NK-92 (cell line): ENCODE measurements around the gene MPHOSPH6.
"Not testable (repeated sequence)": the region's sequence is repeated elsewhere in the genome, so short reads cannot be mapped to it uniquely, and the experiment has no call there.

ENCODE experiments used
- DNase-seq: peaks from one replicate; lab custom pipeline; 2025; ENCODE audit not compliant: unreplicated experiment; lab: John Stamatoyannopoulos, UW

MPHOSPH6 gene, protein sequence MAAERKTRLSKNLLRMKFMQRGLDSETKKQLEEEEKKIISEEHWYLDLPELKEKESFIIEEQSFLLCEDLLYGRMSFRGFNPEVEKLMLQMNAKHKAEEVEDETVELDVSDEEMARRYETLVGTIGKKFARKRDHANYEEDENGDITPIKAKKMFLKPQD

DNA sequence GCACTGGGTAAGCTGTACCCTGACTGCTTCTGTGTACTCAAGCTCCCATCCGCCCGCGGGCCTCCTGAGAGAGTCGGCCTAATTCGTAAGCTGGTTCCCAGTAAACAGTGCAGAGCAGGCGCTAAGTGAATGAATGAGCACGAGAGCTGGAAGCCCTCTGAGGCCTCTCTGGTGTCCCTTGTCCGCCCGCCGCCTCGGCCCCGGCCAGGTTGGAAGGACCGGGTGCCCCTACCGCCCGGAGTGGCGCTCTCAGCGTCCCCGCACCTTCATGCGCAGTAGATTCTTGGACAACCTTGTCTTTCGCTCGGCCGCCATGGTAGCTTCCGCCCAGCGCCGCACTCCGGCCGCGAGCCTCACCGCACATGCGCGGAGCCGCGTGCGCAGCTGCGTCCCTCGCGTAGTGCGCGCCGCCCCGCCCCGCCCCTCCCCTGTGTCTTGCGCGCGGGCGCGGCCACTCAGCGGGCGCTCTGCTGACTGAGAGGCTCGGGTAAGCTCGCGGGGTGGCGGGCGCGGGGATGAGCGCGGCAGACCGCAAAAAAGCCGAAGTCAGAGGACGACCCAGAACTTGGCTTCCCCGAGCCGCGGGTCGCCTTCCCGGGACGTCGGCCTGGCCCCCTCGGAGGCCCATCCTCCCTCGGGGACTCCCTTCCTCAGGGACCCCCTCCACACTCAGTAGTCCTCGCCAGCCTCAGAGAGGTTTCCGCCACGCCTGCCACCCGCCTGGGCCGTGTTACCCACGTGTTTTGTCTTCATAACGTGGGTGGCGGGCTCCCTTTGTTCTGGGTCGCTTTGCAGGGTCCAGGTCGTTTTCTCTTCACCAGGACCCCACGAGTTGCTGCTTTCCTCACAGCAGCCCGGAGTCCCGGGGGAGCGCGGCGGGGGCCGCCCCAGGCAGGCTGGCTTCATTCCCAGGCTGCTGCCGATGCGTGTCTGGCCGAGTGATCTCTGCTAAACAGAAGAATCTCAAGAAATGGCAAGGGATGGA lies at the start of gene MPHOSPH6:
TSS of gene MPHOSPH6 (minus strand) at position 364 of the 985 bp plus-strand sequence. CDS start at position 315, 49 bp downstream.
- DNase-seq: peak; percentile 20

DNA sequence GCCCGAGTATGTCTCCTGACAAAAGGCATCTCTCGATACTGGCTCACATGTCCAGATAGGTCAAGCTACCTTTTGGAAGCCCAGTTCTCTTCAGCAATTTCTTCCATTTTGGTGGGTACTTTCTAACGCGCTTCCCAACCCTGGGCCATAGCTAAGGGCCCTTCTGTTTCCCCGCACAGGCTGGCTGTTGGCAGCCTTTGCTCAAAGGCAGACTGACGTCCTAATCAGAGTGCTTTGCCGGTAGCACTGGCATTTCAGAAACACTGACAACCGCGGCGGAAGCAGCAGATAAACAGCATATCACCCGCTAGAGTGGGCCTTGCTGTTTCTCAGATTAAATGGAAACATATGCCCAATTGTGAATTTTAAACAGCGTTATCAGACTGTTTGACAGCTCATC lies 49.3 kb upstream of the MPHOSPH6 start:
- no peak for DNase-seq

DNA sequence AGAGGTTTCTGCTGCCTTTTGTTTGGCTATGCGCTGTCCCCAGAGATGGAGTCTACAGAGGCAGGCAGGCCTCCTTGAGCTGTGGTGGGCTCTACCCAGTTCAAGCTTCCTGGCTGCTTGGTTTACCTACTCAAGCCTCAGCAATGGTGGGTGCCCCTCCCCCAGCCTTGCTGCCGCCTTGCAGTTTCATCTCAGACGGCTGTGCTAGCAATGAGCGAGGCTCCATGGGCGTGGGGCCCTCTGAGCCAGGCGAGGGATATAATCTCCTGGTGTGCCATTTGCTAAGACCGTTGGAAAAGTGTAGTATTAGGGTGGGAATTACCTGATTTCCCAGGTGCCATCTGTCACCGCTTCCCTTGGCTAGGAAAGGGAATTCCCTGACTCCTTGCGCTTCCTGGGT lies 39.3 kb upstream of the MPHOSPH6 start:
- not testable (repeated sequence) for DNase-seq

DNA sequence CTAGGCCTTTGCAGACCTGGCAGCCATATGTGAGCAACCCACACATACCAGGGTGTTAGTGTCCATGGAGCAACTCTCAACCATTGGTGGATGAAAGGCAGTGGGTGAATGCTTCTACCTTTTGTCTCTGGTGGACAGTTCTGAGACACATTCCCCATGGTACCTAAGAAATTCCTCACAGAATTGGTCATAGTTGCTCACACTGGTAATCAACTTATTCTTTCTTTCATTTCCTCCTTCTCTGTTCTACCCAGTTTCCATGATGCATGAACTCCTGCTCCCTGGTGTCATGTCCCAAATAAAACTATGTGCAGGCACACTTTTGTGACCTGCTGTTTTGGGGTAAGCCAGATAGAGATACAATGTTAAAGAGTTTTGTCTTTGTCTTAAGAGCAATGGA lies 33.2 kb upstream of the MPHOSPH6 start:
- DNase-seq: no peak

DNA sequence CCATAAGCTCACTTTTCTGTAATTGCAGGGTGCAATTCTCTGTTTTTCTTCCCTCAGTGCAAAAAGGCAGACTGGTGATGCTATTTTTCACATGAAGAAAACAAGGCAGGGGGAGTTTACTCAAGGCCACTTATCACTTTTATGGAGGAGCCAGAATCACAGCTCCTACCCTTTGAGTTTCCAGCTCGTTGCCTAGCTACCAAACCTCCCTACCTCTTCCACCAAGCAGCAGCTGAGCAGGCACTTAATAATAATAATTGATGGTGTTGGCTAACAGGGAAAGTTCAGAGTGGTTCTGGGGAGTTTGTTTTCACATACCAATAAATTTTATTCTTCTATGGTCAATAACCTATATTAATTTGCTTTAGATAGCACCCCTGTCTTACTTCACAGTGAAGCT lies 31.9 kb upstream of the MPHOSPH6 start:
- no peak for DNase-seq

DNA sequence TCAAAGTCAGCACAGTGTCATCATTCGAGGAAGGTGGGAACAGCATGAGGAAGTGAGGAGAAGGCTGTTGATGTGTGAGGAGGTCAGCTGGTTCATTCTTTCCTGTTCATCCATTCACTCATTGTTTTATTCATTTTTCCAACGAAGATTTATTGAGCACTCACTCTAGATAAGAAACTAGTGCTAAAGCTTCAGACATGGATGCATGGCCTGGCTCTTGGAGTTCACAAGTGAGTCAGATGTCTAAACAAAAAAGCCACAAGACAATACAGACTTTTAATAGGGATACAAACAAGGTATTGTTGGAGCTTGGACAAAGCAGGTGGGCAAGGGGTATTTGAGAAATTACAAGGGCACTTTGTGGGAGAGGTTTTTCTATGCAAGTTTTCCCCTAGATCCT lies 31.3 kb upstream of the MPHOSPH6 start:
- DNase-seq: no peak

DNA sequence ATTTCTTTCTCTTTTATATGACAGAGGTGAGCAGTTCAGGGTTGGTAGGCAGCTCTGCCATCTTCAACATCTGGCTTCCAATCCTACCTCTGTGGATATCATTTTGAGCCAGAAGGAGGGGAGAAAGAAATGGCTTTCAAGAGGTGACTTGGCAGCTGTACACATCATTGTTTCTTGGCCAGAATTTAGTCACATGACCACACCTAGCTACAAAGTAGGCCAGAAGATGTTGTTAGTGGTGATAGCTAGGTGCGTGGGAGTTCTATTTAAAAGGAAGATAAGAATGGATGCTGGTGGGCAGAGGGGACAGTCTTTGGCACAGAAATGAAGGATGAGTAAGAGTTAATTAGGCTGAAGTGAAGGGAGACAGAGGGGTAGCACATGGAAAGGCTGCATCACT lies 29.2 kb upstream of the MPHOSPH6 start:
- no peak for DNase-seq

DNA sequence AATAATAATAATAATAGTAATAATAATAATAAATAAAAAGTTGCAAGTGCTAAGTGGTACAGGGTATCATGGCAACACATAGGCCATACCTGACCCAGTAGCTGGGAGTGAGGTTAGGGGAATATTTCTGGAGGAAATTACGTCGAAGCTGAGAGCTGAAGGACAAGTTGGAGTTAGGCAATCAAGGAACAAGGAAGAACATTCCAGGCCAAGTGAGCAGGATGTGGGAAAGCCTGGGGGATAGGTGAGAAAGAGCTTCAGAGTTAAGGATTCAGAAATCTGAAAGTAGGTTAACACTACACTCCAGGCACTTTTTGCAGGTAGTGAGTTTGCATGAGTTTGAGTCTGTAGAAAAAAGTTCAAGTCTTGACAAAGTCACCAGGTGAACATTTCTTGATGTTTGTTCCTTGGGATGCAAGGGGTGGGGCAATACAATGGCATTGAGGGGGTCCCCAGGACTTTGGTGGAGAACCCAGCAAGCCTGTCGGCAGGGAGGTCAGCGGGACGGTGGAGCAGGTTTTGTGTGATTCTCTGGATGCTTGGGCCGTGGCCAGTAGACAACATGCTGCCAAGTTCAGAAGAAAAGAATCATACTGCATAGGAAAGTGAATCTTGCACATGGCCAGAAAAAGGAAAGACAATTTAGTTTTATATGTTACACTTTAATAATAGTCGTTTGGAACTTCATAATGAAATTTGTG lies 27.7 kb upstream of the MPHOSPH6 start:
- DNase-seq: no peak

DNA sequence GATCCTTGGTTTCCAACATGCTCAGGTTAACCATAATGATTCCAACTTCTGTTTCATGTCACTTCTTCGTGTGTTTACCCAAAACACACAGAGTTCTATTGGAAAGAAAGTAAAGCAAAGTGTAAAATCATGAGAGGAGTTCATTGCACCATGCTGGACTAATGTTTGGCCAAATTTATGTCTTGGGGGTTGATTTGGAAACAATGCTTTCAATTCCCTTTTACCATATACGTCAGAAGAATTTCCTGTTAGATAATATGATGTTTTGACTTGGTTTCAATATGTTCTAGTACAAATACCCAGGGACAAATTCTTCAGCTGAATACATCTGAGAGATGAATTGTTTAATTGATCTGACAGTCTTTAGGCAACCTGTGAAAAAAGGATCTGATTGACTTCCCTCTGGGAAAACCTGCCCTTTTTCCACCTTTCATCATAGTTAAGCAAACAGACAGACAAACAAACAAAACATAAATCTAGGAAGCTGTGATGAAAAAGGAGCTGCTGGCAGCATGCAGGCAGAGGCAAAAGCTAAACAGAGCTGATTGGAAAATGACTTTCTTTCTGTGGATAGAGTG lies 26.0 kb upstream of the MPHOSPH6 start:
- DNase-seq: no peak

DNA sequence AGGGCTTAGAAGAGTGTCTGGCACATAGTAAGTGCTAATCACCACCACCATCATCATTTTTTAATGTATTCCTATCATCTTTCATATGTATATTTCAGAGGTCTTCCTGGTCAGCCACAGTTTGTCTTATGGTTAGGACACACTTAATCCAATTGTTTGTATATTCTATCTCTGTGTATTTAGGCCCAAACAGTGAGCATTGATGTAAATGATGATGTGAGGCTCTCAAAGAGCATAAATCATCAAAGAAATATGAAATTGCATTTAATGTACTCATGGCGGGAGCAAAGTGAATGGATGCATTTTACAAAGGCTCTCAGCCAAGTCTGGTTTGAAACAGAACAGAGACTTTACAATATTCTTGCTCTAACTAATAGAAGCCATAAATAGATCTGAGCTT lies 24.1 kb upstream of the MPHOSPH6 start:
- DNase-seq: no peak

DNA sequence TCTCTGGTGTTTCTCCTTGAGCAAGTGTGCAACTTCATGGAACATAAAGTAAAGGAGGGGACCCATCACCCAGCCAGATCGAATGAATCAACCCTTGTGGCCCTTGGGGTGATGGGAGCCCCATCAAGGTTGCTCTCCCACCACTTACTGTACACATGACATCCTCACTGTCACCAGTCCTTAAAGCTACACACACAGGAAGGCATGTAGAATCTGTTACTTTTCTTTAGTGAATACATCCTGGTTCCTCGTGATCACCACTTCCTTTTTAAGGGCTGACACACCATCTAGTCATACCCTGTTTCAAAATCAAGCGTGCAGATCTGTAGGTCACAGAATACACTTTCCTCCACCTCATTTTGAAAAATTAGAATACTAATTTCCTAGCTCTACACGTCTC lies 22.6 kb upstream of the MPHOSPH6 start:
- DNase-seq: no peak

DNA sequence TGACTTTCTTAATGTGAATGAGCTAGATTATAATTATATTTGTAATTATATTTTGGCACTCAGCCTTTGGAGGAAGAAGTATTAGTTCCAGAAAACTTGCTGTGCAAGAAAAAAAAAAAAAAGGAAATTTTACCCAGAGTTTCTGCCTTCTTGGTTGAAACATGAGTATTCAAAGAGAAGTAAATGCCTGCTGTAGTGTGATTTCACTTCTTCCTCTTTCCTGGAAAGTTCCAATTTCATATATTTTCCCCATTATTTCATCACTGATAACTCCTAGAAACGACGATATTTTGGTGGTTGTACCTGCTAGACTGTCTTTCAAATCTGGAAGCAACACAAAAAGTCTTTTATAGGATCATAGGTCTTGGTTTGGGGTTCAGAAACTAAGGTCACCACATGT lies 20.4 kb upstream of the MPHOSPH6 start:
- no peak for DNase-seq

DNA sequence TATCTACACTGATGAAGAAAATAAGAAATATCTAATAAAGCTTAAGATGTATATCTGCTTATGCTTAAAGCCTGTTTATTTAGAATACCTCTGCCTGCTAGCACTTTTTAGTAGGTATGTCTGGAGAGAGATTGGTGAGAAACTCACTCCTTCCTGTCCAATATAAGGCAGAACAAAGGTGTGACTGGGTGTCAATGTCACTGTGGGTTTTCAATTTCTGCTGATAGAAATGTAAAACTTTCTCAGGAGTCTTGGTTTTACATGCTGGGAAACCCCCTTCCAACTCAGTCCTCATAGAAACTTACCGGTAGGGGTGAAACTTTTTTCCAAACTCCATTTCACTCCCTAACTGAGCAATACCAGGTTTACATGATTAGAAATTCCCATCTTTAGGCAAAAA lies 17.8 kb upstream of the MPHOSPH6 start:
- DNase-seq: no peak

DNA sequence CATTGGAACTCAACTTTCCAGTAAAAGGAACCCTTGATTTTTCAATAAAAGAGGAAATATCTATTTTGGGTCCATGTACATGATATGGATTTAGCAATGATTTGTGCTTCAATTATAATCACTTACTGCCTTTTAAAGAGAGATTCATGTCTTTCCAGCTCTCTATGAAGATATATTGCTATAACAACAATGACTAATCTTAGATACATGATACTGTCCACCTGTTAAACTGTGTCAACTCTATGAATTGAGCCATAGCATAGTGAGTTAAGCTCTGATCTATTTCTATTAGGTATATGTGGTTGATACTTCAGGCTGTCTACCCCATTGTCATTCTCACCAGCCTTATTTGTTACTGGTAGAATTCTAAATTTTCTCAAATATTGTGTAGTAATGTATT lies 15.0 kb upstream of the MPHOSPH6 start:
- DNase-seq: no peak

DNA sequence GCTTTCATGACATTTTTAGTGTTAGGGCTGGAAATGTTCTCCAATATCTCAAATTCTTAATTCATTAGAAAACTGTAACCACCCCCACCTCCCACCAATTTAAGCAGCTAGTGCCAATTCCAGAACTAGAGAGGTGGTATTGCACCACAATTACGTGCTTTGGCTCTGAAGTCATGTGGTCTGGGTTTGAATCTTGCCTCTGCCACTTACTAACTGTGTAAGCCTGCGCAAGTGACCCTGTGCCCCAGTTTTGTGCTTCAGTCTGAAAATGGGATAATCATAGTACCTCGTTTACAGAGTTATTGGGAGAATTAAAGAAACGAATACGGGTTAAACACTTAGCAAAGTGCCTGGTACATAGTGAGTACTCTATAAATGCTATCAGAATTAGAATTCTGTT lies 14.2 kb upstream of the MPHOSPH6 start:
- DNase-seq: no peak

DNA sequence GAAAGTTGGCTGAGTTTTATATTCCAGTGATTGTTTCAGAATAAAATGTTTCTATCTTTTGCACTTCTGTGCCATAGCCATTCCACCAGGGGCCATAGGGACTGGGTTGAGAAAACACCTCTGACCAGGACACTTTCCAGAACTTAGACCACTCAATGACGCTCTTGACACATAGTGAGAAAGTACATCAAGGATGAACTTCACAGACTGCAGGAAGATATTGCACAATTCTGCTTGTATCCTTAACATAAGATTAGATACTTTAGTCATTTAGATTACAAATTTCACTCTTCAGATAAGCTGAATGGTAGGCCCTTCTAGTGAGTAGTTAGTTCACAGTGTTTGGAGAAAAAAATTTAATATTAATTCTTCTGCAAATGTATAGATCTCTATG lies 13.0 kb upstream of the MPHOSPH6 start:
- no peak for DNase-seq

DNA sequence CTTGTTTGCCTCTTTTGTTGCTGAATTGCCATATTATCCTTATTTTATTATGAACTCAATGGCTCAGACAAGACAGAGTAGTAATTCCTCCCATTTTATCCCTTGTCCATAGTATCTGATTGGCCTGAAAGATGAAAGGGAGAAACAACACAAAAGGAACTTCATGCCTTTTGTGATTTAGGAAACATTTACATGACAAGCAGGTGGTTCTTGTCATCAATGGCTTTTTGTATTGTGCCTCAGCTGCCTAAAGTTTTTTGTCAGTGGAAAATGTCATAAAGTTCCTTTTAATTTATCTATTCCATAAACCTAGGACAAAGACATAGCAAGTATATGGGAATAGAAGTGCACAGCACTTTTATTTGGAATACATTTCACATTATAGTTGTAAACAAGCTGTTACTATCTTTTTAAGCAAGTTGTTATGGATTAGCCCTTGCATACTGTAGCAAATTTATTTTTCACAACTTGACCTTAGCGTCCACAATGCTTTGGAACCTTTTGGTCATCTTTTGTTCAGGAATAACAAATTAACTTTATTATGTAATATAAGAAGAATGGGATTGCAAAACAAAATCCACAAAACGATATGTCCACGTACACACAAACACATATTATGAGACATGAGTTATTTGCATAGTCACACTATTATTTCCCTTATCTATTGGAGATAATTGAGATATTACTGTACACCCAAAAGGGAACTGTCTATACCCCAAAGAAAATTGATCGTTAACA lies 12.4 kb upstream of the MPHOSPH6 start:
- DNase-seq: no peak

DNA sequence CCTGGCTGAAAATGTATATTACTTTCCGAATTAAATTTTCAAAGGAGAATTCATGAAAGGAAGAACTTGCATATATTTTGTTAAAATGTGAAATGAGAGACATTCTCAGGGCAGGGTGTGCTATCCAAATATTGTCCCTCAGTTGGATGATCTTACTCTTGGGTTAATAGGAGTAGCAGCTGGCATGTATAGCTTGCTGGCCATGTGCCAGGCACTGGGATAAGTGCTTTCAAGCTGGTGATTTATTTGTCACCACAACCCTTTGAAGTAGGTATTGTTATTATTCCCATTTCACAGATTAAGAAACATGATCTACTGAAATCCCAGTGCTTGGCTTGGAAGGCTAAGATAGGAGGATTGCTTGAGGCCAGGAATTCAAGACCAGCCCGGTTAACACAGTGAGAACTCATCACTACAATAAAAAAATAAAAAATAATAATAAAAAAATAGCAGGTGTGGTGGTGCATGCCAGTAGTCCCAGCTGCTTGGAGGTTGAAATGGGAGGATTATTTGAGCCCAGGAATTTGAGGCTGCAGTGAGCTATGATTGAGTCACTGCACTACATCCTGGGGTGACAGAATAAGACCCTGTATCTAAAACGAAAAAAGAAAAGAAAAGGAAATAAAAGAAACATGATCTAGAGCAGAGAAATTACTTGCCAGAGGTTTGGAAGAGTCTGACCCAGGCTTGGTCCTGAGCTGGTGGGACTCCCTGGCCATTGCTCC lies 11.6 kb upstream of the MPHOSPH6 start:
- DNase-seq: no peak

DNA sequence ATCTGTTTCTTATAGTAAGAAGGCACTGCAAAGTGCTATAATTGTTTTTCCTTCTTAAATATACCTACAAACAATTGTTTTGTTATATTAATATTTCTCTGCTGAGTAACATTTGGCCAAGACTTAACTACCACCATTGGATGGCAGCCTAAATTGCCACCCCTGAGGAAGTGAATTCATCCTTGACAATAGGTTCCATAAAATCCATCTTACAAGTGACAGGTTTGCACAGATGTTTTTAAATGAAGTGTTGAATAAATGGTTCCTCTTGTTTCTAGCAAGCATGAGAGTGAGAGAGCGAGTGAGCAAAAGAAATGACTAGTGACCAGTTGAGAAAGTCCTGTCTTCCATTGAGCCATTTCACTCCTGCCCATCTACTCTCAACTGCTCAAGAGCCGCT lies 8.3 kb upstream of the MPHOSPH6 start:
- no peak for DNase-seq

DNA sequence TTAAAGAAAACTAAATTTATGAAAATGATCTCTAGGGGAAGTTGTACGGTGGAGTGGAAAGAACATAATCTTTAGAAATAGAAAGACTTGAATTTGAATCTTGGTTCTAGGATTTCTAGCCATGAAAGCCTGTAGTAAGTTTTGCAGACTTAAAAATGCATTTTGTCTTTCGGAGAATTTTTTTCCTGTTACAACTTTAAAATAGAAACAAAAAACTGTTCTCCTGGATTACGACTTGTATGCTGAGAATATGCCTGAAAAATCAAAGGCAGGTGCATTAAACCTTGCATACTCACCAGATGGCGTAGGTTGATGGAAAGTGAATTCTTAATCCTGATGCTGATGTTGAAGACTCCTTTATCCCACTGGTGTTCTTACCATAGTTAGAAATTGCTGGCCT lies 7.5 kb upstream of the MPHOSPH6 start:
- DNase-seq: no peak
